ENCODE results near the gene ARMH2.

ARMH2 gene

GRCh38 chr6:24798740-24799540, at the start of gene ARMH2:
TSS of gene ARMH2 (minus strand) at chr6:24798917. CDS start at chr6:24798857, 60 bp downstream.
- no peak for DNase-seq (ENCODE audit: low read depth)

DNA sequence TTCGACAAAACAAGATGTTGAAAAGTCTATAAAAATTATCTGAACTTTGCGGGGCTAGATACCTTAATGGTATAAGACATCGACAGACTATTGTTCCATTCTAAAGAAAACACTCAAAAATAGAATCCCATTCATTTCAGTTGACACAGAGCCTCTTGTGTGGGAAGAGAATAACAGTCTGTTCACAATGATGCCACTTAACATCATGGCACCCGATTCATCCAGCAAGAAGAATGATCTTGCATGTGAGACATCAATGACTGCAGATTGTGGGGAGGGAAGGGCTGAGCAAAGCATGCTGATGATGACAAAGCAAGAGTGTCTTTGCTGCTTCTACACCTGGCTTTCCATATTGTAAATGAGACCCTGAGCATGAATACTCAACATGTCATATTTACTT, 49.7 kb upstream of the ARMH2 start:
- DNase-seq (ENCODE audit: low read depth) = no peak

DNA sequence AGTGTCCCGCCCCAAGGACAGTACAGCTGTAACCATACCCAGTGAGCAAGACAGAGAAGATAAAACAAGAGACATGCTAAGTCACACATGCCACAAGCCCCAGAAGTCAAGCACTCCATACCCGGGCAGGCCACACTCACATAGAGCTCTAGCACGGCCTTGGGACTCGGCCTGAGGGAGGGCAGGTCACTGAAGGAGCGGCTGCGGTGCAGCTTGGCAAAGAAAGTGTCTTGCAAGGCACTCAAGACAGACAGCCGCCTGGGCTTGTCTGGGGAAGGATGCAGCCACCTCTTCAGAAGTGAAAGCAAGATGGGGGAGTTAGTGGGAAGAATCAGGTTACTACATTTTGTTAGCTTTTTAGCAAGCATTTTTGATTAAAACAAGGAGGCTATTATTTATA, 48.7 kb upstream of the ARMH2 start:
- DNase-seq (ENCODE audit: low read depth) = no peak

DNA sequence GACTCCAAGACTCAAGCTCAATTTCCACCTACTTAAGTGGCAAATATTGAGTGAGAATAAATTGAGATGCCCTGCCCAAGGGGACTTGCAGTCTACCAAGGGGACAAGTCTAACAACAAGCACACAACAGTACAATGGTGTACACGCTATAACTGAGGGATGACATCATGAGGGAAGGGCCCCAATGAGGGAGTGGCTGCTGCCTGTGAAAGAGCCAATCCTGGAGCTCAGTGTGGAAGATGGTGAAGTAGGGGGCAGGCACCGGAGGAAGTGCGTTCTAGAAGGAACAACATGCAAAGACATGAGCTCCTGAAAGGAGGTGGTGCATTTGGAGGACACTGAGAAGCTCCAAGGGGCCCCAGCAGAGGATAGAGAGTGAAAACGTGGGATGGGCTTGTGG, 46.9 kb upstream of the ARMH2 start:
- DNase-seq (ENCODE audit: low read depth) = no peak

DNA sequence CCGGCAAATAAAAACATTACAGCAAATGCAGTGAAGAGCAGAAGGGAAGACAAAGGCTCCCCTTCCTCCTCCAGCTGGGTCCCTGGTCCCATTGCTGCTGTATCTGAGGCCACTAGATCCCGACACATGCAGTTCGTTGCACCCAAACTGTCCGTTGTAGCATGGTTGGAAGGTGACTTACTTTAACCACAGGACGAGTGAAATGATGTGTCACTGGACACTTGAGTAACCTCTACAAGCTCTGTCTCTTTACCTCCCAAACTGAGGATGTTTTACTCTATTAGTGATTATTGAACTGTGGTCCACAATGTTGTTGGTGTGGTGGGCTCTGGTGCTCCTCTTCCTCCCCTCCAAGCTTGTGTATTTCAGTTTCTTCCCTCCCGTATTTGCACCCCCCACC, 46.2 kb upstream of the ARMH2 start:
- DNase-seq (ENCODE audit: low read depth) = no peak

GRCh38 chr6:24844061-24844460, 45.3 kb upstream of the ARMH2 start:
- DNase-seq (ENCODE audit: low read depth) = no peak

DNA sequence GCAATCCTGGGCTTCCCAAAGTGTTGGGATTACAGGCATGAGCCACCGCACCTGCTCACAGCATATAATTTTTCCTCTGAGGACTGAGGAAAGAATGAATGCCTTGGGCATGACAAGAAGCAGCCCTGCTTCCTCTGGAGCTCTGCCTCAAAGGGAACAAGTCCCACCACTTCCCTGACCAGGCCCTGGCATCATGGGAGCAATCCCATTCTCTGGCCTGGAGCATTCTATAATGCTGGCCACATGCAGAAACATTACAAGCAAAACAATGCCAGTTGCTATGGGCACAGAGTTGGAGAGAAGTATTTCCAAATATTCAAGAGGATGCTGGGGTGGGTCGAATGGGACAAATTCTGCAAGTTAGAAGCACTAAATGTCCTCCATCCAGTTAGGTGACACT, 41.5 kb upstream of the ARMH2 start:
- DNase-seq (ENCODE audit: low read depth) = no peak

DNA sequence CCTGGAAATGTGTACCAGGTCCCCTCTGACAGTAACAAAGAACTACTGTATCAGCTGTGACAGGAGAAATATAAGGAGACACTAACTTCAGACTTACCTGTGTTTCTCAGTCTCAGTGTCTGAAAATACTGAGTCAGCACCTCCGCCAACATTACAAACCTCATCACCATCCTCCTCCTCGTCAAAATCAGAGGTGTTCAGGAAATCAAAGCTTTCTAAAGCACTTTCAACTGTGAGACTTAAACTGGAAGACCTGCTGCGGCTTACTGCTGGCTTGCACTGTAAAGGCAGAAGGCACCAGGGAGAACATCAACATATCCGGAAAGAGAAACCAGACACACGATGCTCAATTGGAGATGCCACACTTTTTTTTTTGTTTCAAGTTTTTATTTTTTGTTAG, 40.3 kb upstream of the ARMH2 start:
- DNase-seq (ENCODE audit: low read depth) = no peak

DNA sequence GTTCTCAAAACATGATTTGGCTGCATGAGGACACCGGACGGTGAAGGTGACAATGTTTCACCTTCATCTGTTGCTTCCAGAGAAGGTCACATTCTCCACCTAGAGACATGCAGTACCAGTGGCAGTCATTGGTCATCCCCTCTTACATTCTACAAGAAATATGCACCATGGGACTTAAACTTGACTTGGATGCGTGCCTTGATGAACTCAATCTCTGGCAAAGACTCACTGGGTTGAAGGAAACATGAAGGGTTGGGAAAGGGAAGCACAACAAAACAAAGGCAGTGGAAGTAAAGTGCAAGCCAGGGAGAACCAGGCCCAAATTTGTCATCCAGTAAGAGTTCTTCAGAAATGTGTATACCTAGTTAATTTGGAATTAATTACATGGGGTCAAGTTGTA, 39.4 kb upstream of the ARMH2 start:
- DNase-seq (ENCODE audit: low read depth) = no peak

- no peak for DNase-seq (ENCODE audit: low read depth)
These were observed 37.4 kb upstream of the ARMH2 start for GRCh38 chr6:24836109-24836508.

GRCh38 chr6:24833711-24834386, 35.1 kb upstream of the ARMH2 start:
- DNase-seq (ENCODE audit: low read depth) = no peak

GRCh38 chr6:24832794-24833193, 34.1 kb upstream of the ARMH2 start:
- DNase-seq (ENCODE audit: low read depth) = no peak

DNA sequence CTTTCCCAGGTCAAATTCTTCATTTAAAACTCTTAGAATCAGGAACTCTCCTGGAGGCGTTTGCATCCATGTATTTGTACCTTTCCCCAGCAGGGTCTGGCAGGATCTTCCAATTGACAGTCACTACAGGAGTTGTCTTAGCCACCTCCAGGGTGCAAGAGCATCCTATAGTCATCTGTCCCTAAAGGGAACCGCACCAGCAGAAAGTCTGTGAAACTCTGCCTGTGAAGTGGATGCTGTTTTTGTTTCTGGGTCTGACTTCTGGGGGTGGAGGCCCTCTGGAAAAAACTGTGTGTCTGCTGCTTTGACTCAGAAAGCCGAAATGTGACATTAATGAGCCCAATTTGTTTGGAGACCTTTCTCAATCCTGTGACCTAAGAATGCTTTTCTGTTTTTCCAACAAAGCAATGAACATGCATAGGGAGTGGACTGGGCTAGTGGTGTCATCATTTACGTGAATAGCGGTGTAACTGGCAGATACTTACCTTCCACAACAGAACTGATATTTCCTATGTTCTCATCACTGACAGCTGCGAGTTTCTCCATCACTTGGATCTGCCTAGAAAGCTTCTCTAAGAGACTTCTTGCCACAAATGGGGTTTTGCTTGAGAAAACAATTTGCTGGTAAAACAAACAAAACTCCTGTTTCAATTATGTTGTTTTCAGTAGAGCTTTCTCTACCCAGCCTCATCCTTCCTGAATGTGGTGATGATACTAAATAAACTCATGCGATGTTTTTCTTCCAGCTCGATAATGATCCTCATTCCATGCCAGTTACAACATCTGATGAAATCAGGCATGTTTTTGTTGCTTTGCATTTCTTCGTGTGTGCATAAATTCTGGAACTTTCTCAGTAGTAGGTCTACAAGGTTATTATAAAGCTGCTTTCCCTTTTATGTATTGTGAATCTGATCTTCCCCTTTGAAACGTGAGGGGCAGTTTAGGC, 33.3 kb upstream of the ARMH2 start:
- DNase-seq (ENCODE audit: low read depth) = no peak

- no peak for DNase-seq (ENCODE audit: low read depth)
These were observed 30.9 kb upstream of the ARMH2 start for GRCh38 chr6:24829657-24830056.

DNA sequence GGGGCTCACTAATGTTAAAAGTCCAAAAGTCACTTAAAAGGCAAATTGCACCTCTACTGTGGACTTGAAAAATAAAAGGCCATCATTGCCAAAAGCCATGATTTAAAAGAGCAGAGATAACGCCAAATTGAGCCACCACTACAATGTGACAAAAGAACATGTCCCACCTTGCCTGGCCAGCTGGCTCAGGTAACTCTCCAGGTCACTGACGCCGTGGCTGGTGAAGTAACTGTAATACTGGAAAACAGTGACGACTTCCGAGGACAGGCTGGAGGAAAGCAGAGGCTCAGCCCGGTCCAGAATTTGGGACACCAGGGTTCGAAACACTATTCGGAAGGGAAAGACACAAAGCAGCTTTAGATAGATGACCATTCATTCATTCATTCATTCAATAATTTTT, 29.3 kb upstream of the ARMH2 start:
- no peak for DNase-seq (ENCODE audit: low read depth)

GRCh38 chr6:24827162-24827561, 28.4 kb upstream of the ARMH2 start:
- no peak for DNase-seq (ENCODE audit: low read depth)

- no peak for DNase-seq (ENCODE audit: low read depth)
These were observed 26.5 kb upstream of the ARMH2 start for GRCh38 chr6:24825130-24825630.

DNA sequence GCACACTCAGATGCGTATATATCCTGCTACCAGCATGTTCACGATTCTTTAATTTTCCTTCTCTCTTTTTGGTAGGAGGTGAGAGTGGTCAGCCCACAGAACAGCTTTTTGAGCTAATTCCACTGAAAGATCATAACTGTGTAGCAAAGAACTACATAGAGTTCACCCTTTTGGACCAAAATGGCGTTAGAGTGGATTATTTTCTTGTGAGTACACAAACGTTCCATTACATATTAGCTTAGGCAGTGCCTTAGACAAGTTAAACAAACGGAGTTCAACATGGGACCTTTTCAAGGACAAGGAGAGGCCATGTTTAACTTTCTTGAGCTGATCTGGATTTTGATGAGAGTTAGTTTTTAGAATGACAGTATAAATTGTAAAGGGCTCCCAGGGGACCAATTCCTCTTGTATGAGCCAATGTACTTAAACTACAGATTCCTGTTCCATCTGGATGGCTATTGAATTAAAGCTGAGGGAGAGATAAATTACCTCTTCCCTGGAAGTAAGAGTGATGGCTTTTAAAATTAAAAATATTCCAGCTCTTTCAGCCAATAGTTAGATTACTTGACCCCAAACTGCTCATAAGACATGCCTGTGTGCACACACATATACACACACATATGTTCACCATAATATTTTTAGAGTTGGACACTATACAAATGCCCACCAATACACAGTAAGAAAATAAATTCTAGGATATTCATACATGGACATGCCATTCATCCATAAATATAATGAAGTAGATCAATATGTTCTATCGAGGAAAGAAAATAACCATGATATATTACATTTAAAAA, 25.6 kb upstream of the ARMH2 start:
- no peak for DNase-seq (ENCODE audit: low read depth)

- DNase-seq (ENCODE audit: low read depth) = no peak
These were observed 24.5 kb upstream of the ARMH2 start for GRCh38 chr6:24823185-24823584.

- DNase-seq (ENCODE audit: low read depth) = no peak
These were observed 24.0 kb upstream of the ARMH2 start for GRCh38 chr6:24822696-24823095.

DNA sequence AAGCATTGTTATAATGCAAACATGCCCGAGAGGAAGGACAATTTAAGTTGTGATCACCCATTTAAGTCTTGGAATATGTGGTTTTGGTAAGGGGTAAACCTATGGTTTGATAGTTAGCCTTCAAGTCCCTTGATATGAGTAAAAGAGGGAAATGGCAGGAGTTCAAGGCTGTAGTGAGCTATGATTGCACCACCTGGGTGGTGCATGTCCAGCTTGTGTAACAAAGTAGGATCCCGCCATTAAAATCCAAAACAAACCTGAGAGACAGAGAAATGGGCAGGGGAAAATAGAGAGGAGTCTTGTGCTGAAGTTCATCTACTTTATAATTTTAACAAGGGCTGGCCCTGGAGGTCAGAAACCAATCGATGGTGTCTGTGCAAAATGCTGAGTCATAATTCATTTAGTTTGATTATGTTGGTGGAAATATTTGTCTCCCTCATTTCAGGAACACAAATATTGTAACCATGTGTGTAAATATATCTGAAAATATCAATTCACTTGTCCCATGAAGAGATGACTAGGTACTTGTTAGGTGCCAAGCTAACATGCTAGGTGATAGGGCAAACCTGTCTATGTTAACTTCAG, 23.2 kb upstream of the ARMH2 start:
- no peak for DNase-seq (ENCODE audit: low read depth)
